ENCODE measurements around the gene IFFO2.

The IFFO2 gene

DNA sequence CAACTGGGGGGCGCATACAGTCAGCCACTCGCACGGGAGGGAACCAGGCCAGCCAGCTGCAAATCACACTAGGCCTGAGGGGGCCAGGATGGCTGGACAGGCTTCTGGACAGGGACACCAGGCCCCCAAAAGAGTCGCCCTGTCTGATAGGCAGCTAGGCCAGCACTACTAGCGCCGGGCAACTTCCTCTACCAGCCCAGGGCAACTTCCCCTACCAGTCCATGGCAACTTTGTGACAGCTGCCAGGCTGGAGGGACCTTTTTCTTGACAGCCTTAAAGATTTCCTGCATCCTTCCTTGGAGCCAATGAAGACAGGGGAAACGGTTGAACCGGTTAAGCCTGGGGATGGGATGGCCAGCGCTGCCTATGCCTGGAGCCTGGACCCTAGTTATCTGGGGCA is 5.1 kb downstream of the IFFO2 start:
- Histone ChIP-seq H3K27me3 (ENCODE audit: control insufficient read depth, insufficient read depth, low read length) (no peaks in the 10 kb centered on the region; the same call in 1 of the 2 replicates), H3K36me3 (ENCODE audit: control insufficient read depth, insufficient read depth, low read length) (no peaks in the 10 kb centered on the region), H3K4me1 (ENCODE audit: control insufficient read depth, insufficient read depth, low read length) (peaks cover 7% of the 10 kb centered on the region), H3K4me3 (ENCODE audit: low read length) (no peak overlapping the region), H3K27ac (ENCODE audit: low read length) (no peak overlapping the region), H3K9me3 (ENCODE audit: control insufficient read depth, insufficient read depth, low read length) (no peaks in the 10 kb centered on the region)
- DNase-seq (ENCODE audit: low read depth, low spot score), result no peak
- WGBS (ENCODE audit: insufficient coverage, insufficient read length), result no CpG with 5 or more reads among the region's 9 CpGs

DNA sequence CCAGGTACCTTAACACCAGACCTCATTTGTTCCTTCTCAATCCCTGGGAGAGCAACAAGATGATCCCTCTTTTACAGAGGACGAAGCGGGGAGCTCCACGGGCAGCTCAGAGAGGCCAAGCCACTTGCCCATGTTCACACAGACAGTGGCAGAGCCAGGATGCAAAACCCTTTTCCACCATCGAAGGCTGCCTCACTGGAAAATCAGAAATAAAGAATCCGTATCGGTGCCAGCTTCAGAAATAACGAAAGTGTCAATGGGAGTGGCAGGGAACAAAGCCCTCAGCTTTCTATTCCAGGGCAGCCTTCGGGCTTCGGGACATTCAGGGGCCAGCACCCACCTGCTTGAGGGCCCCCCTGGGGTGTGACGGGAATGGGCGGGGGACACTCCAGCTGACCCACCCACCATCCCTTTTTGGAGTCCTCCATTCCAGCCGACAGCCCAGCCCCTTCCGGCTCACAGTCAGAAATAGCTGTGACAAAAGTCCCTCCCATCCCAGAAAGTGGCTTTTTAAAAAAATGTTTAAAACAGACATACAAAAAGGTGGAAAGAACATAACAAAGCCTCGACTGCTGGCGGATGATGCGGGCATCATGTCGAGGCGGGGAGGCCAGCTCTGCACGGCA is 6.0 kb downstream of the IFFO2 start:
- Histone ChIP-seq H3K27ac (ENCODE audit: low read length) (no peak overlapping the region), H3K4me1 (ENCODE audit: control insufficient read depth, insufficient read depth, low read length) (peaks cover 7% of the 10 kb centered on the region), H3K4me3 (ENCODE audit: low read length) (no peak overlapping the region)

DNA sequence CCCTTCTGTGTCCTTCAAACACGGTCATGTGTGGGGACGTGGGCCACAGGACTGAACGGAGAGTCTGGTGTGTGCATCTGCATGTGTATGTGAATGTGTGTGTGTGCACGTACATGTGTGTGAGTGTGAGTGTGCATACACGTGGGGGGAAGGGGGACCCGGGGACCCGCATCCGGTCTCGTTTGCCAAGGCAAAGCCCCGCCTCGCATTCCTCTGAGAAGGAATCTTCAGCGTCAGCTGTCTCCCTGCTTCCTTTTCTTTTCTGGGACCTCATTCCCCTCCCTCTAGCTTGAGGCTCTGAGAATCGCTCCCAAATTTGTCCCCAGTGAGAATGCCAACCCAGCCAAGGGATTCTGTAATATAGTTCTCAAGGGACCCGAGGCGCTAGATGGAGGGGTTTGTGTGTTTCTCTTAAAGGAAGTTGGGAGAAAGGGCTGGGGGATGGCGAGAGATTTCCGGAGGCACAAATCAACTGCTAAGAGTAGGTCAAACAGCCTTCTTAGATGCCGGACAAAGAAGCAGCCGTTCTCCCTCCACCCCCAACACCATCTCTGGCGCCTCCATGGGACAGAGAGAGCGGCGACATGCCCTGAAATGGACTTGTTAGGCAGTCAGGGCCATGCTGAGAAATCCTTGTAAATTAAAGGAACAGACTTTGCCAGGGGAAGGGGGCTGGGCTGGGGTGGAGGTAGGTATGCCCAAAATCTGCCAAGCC is 6.6 kb downstream of the IFFO2 start:
- Histone ChIP-seq H3K4me3 (ENCODE audit: low read length) (no peak overlapping the region), H3K27ac (ENCODE audit: low read length) (no peak overlapping the region)
- no CpG with 5 or more reads among the region's 22 CpGs for WGBS (ENCODE audit: insufficient coverage, insufficient read length)

More for the DNA sequence above, 6.0 kb downstream of the IFFO2 start:
- no CpG with 5 or more reads among the region's 19 CpGs for WGBS (ENCODE audit: insufficient coverage, insufficient read length)
- DNase-seq (ENCODE audit: low read depth, low spot score), result no peak
- H3K36me3 ChIP-seq (ENCODE audit: control insufficient read depth, insufficient read depth, low read length), result no peaks in the 10 kb centered on the region
- no peaks in the 10 kb centered on the region; the same call in 1 of the 2 replicates for H3K27me3 ChIP-seq (ENCODE audit: control insufficient read depth, insufficient read depth, low read length)
- H3K9me3 ChIP-seq (ENCODE audit: control insufficient read depth, insufficient read depth, low read length), result no peaks in the 10 kb centered on the region

DNA sequence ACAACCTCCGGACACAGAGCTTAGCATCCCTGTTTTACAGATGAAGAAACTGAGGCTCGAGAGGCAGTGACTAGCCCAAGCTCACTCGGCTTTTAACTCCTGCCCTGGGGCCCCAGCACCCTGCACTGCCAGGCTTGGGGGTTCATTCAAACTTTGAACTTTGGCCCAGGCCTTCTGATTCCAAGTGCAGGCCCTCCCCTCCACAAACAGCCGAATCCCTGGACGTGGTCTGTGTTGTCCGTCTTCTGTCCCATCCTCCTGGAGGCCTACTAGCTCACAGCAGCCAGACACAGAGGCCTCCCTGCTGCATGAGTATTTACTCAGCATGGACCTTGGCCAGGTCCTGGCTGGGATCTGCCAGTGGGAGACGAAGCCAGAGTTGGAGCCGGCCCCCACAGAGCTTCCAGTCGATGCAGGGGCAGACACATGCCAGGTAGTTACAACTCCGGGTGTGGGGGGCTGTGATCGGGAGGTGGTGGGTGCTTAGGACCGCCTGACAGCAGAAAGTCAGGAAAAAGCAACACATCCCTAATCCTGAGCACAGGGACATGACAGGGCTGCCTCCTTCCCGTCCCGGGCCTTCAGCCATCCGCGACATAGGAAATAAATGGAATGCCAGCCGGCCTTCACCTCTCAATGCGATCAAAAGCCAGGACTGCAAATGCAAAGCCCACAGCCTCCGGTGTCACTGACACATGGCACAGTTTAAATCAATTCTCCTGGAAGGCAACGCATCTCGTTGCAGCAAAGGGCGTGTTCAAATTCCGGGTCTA is 7.4 kb downstream of the IFFO2 start:
- no CpG with 5 or more reads among the region's 23 CpGs for WGBS (ENCODE audit: insufficient coverage, insufficient read length)
- H3K4me1 ChIP-seq (ENCODE audit: control insufficient read depth, insufficient read depth, low read length), result peaks cover 9% of the 10 kb centered on the region
- H3K4me3 ChIP-seq (ENCODE audit: low read length), result no peak overlapping the region
- no peak overlapping the region for H3K27ac ChIP-seq (ENCODE audit: low read length)
- no peaks in the 10 kb centered on the region for H3K9me3 ChIP-seq (ENCODE audit: control insufficient read depth, insufficient read depth, low read length)
- no peaks in the 10 kb centered on the region for H3K27me3 ChIP-seq (ENCODE audit: control insufficient read depth, insufficient read depth, low read length)
- H3K36me3 ChIP-seq (ENCODE audit: control insufficient read depth, insufficient read depth, low read length), result no peaks in the 10 kb centered on the region
- DNase-seq (ENCODE audit: low read depth, low spot score), result no peak

More for the DNA sequence above, 6.6 kb downstream of the IFFO2 start:
- DNase-seq (ENCODE audit: low read depth, low spot score), result no peak
- Histone ChIP-seq H3K9me3 (ENCODE audit: control insufficient read depth, insufficient read depth, low read length) (no peaks in the 10 kb centered on the region), H3K27me3 (ENCODE audit: control insufficient read depth, insufficient read depth, low read length) (no peaks in the 10 kb centered on the region; the same call in 1 of the 2 replicates), H3K4me1 (ENCODE audit: control insufficient read depth, insufficient read depth, low read length) (peaks cover 9% of the 10 kb centered on the region), H3K36me3 (ENCODE audit: control insufficient read depth, insufficient read depth, low read length) (no peaks in the 10 kb centered on the region)

DNA sequence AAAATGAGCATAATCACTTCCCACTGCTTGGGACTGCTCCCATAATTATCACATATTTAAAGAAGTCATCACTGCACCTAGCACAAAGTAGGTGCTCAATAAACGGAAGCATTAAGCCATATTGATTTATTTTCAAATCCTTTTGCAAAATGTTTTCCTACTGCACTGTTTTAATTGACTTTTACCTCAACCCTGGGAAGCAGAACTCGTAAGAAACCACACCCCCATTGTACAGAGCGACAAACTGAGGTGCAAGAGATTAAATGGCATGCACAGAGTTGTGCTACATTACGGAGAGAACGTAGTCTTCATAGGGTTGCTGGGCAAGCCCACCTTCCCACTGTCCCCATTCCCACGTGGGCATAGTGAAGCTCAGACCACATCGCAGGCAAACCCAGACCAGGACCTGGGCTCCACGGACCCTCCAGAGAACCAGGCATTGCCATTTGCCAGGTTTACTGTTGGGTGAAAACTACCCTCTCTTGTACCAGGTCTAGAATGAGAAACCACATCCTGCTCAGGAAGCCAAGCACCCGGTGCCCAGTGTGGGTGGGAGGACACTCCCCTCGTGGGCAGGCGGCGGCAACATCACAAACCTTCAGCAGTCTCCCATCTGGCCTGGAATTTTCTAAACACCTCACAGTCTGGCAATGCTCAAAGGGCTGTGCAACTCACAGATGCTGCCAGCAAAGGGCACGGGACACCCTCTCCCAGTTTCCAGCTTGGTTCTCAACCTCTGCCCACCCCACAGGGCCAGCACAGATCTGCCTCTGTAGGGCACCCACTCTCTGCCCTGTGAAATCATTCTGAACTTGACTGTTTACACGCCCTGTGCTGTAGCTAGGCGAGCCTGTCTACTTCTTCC is 8.2 kb downstream of the IFFO2 start:
- DNase-seq (ENCODE audit: low read depth, low spot score), result no peak
- Histone ChIP-seq H3K36me3 (ENCODE audit: control insufficient read depth, insufficient read depth, low read length) (no peaks in the 10 kb centered on the region), H3K27me3 (ENCODE audit: control insufficient read depth, insufficient read depth, low read length) (no peaks in the 10 kb centered on the region), H3K27ac (ENCODE audit: low read length) (no peak overlapping the region), H3K9me3 (ENCODE audit: control insufficient read depth, insufficient read depth, low read length) (no peaks in the 10 kb centered on the region), H3K4me3 (ENCODE audit: low read length) (no peak overlapping the region), H3K4me1 (ENCODE audit: control insufficient read depth, insufficient read depth, low read length) (peaks cover 9% of the 10 kb centered on the region)
- no CpG with 5 or more reads among the region's 15 CpGs for WGBS (ENCODE audit: insufficient coverage, insufficient read length)

DNA sequence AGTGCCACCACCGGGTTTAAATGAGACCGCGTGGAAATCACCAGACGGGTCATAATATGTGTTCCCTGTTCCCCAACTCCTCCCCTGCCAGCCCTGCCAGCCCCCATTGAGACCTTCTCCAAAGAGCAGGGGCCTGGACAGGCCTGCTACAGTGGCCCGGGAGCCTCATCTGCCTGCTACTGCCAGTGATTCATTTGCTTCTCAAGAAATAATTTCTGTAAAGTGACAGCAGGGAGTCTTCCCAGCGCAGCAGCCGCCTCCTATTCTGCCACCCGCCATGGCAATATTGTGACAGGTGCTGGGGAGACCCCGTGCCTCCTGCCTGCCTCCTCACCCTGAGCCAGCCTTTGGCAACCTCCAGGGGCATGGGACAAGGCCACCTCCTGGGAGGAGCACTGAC is 8.9 kb downstream of the IFFO2 start:
- Histone ChIP-seq H3K4me3 (ENCODE audit: low read length) (no peak overlapping the region), H3K27ac (ENCODE audit: low read length) (no peak overlapping the region), H3K36me3 (ENCODE audit: control insufficient read depth, insufficient read depth, low read length) (no peaks in the 10 kb centered on the region), H3K9me3 (ENCODE audit: control insufficient read depth, insufficient read depth, low read length) (no peaks in the 10 kb centered on the region), H3K4me1 (ENCODE audit: control insufficient read depth, insufficient read depth, low read length) (peaks cover 9% of the 10 kb centered on the region), H3K27me3 (ENCODE audit: control insufficient read depth, insufficient read depth, low read length) (no peaks in the 10 kb centered on the region)
- DNase-seq (ENCODE audit: low read depth, low spot score), result no peak
- WGBS (ENCODE audit: insufficient coverage, insufficient read length), result no CpG with 5 or more reads among the region's 9 CpGs

DNA sequence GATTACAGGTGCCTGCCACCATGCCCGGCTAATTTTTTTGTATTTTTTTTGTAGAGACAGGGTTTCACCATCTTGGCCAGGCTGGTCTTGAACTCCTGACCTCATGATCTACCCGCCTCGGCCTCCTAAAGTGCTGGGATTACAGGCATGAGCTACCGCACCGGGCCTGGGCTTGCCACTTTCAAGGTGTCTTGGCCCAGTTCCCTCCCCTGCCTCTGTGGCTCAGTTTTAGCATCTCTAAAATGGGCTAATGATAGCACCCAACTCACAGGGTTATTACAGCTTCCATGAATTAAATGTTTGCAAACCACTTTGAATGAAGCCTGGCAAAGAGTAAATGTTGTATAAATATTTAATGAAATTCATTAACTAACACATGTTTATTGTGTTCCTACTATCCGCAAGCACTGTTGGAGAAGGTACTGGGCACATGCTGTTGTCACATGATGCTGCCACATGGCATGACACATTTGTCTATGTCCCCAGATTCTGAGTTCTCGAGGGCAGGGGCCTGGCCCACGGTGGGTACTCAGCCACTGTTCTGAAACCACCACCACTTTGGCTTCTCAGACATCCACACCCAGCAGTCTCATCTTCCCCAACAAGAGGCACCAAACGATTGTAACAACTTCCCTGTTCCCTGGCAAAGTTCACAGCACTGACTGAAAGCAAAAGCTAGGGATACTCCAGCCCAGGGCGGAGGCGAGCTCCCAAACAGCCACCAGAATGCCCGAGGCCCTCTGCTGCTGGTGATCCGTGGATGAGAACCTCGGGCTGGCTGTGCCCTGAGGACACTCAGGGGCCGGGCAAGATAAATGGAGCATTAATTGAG is 9.7 kb downstream of the IFFO2 start:
- peaks cover 9% of the 10 kb centered on the region for H3K4me1 ChIP-seq (ENCODE audit: control insufficient read depth, insufficient read depth, low read length)
- no peaks in the 10 kb centered on the region for H3K9me3 ChIP-seq (ENCODE audit: control insufficient read depth, insufficient read depth, low read length)
- no peak for DNase-seq (ENCODE audit: low read depth, low spot score)
- WGBS (ENCODE audit: insufficient coverage, insufficient read length), result no CpG with 5 or more reads among the region's 15 CpGs
- no peaks in the 10 kb centered on the region for H3K36me3 ChIP-seq (ENCODE audit: control insufficient read depth, insufficient read depth, low read length)
- H3K27ac ChIP-seq (ENCODE audit: low read length), result no peak overlapping the region
- no peak overlapping the region for H3K4me3 ChIP-seq (ENCODE audit: low read length)
- no peaks in the 10 kb centered on the region for H3K27me3 ChIP-seq (ENCODE audit: control insufficient read depth, insufficient read depth, low read length)

DNA sequence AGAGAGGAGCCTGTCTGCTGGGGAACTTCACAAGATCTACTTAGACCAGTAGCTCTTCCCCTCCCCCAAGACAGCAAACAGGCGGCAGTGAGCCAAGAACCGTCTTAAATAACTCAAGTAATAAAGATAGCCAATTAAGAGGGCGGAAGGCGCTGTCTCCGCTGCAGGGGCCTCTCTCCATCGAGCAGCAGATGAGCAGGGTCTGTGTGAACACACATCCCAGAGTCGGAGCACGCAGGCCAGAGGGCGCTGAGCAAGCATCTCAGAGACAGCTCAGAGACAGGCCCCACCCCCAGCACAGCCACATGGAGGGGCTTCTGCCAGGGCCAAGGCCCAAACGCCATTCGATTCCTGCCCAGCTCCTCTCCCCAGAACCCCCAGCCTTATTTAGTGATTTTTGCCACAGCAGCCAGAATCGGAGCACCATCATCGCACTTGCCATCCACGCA is 11.1 kb downstream of the IFFO2 start:
- Histone ChIP-seq H3K27ac (ENCODE audit: low read length) (no peak overlapping the region), H3K4me1 (ENCODE audit: control insufficient read depth, insufficient read depth, low read length) (peaks cover 14% of the 10 kb centered on the region), H3K27me3 (ENCODE audit: control insufficient read depth, insufficient read depth, low read length) (no peaks in the 10 kb centered on the region), H3K4me3 (ENCODE audit: low read length) (no peak overlapping the region), H3K36me3 (ENCODE audit: control insufficient read depth, insufficient read depth, low read length) (no peaks in the 10 kb centered on the region), H3K9me3 (ENCODE audit: control insufficient read depth, insufficient read depth, low read length) (no peaks in the 10 kb centered on the region)
- DNase-seq (ENCODE audit: low read depth, low spot score), result no peak
- no CpG with 5 or more reads among the region's 14 CpGs for WGBS (ENCODE audit: insufficient coverage, insufficient read length)

DNA sequence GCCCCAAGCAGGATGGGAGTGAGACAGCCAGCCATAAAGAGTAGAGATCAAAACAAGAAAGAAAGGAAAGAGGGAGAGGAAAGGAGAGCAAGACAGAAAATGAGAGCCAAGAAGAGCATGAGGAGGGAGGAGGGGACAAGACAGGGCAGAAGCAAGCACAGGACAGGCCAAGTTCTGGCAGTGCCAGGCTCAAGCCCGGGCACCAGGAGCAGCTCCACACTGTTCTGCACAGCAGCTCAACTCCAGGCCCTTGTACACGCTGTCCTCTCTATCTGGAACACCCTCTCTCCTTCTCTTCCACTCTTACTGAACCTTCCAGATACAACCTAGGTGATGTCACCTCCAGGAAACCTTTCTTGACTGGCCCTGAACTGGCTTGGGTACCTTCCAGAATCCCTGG is 11.7 kb downstream of the IFFO2 start:
- no CpG with 5 or more reads among the region's 2 CpGs for WGBS (ENCODE audit: insufficient coverage, insufficient read length)
- Histone ChIP-seq H3K27ac (ENCODE audit: low read length) (no peak overlapping the region), H3K27me3 (ENCODE audit: control insufficient read depth, insufficient read depth, low read length) (no peaks in the 10 kb centered on the region)

More for the DNA sequence above, 11.7 kb downstream of the IFFO2 start:
- Histone ChIP-seq H3K4me1 (ENCODE audit: control insufficient read depth, insufficient read depth, low read length) (peaks cover 14% of the 10 kb centered on the region), H3K4me3 (ENCODE audit: low read length) (no peak overlapping the region), H3K9me3 (ENCODE audit: control insufficient read depth, insufficient read depth, low read length) (no peaks in the 10 kb centered on the region), H3K36me3 (ENCODE audit: control insufficient read depth, insufficient read depth, low read length) (no peaks in the 10 kb centered on the region)
- no peak for DNase-seq (ENCODE audit: low read depth, low spot score)

Measured in iPS DF 6.9 (cell line).